Activated T-helper 1 cell treated with anti-CD3 and anti-CD28 coated beads, Interleukin-12 subunit alpha, Interleukin-12 subunit beta, Interleukin-2, Interleukin-4 antibody, amounts not matched to agents 30 ng/mL and 10 ng/mL and 1 ng/mL, durations not matched to agents 14 hours and 24 hours and 36 hours (primary cell): Measurements from ENCODE around the gene PPFIA1. TPM values are rescaled to one million over a fixed set of nuclear protein-coding genes. Genes with fewer than 3 reads are reported as not detected.
"Not testable (repeated sequence)": the region's sequence is repeated elsewhere in the genome, so short reads cannot be mapped to it uniquely, and the experiment has no call there.

ENCODE experiments used
- DNase-seq: peaks from one replicate; pipeline ENCODE4 v3.0.0; 2021; ENCODE audit warnings: low spot score
- H3K27ac Mint-ChIP-seq: one replicate; pipeline ENCODE4 v1.8.0; 2021; ENCODE audit warnings: mild to moderate bottlenecking, mixed read lengths
- H3K27me3 Mint-ChIP-seq: one replicate; pipeline ENCODE4 v1.8.0; 2022; ENCODE audit warnings: mild to moderate bottlenecking, moderate library complexity, mixed read lengths; ENCODE audit not compliant: insufficient read depth
- H3K36me3 Mint-ChIP-seq: one replicate; pipeline ENCODE4 v1.8.0; 2021; ENCODE audit warnings: low read depth, mixed read lengths
- H3K4me1 Mint-ChIP-seq: one replicate; pipeline ENCODE4 v1.8.0; 2021; ENCODE audit warnings: low read depth, mixed read lengths
- H3K4me3 Mint-ChIP-seq: one replicate; pipeline ENCODE4 v1.8.0; 2021; ENCODE audit warnings: mild to moderate bottlenecking, moderate library complexity, mixed read lengths
- H3K9me3 Mint-ChIP-seq: one replicate; pipeline ENCODE4 v1.8.0; 2021; ENCODE audit warnings: mixed read lengths
- intact Hi-C: fragments of 100-400 bp; cut with micrococcal nuclease; formaldehyde crosslinking; loops from one replicate; pipeline ENCODE4 v1.15.1; 2024
- total RNA-seq: library from RNA; stranded (reverse); gene quantifications from 2 replicates; pipeline ENCODE4 v1.2.3, GENCODE V29; 2022

The PPFIA1 gene
- total RNA-seq, 1 donor from 2014 or later: 56.8 TPM

DNA sequence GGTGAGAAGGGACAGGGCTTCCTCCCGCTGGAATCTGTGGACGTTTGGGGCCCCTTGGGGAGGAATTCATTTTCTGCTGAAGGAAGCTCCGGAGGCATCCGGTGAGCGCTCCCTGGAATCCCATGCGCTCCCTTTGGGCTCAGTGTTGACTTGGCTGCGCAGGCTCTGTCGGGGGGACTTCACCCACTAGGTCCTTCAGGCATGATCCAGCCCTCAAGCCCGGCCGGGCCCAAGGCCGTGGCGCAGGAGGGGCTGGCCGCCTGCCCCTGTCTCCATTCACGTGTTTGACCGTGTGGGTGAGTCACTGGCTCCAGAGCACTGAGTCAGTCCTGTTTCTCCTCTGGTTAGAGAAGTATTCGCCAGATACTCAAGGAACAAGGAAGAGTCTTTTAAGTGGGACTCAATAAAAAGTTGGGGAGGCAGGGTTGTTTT, 129.2 kb downstream of the PPFIA1 start:
- Mint-ChIP-seq H3K27ac (peak overlapping the region; percentile 63), H3K36me3 (peaks cover 9% of the 10 kb centered on the region), H3K4me1 (peaks cover 24% of the 10 kb centered on the region), H3K9me3 (no peaks in the 10 kb centered on the region), H3K27me3 (peaks cover 56% of the 10 kb centered on the region), H3K4me3 (peak overlapping the region; percentile 79)
- intact Hi-C loops: loop anchor here (2.0 kb wide), 1 partner anchor 195 kb away; no protein-coding TSS in a partner anchor
- no peak for DNase-seq

- no peaks in the 10 kb centered on the region for H3K9me3 Mint-ChIP-seq
- DNase-seq: no peak
- H3K27me3 Mint-ChIP-seq: peaks cover 55% of the 10 kb centered on the region
- H3K36me3 Mint-ChIP-seq: peaks cover 9% of the 10 kb centered on the region
- H3K4me1 Mint-ChIP-seq: peaks cover 24% of the 10 kb centered on the region
- no peak overlapping the region for H3K4me3 Mint-ChIP-seq
- no peak overlapping the region for H3K27ac Mint-ChIP-seq
- intact Hi-C loops: no loop called here
These were observed 130.2 kb downstream of the PPFIA1 start for GRCh38 chr11:70400643-70401042.

DNA sequence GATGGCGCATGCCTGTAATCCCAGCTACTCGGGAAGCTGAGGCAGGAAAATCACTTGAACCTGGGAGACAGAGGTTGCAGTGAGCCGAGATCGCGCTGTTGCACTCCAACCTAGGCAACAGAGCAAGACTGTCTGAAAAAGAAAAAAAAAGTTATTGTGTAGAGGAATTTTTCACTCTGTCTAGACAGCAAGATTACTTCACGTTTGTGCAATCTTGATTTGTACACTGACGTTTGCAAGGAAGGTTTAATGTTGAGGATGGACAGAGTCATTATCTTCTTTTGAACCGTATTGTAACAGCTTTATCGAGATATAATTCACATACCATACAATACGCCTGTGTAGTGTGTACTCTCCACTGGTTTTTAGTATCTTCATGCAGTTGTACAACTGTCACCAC, 131.5 kb downstream of the PPFIA1 start:
- Mint-ChIP-seq H3K4me3 (no peak overlapping the region), H3K27ac (peak overlapping the region; percentile 29), H3K4me1 (peaks cover 23% of the 10 kb centered on the region), H3K36me3 (peaks cover 9% of the 10 kb centered on the region), H3K9me3 (no peaks in the 10 kb centered on the region), H3K27me3 (peaks cover 53% of the 10 kb centered on the region)
- no peak for DNase-seq
- intact Hi-C loops: no loop called here

DNA sequence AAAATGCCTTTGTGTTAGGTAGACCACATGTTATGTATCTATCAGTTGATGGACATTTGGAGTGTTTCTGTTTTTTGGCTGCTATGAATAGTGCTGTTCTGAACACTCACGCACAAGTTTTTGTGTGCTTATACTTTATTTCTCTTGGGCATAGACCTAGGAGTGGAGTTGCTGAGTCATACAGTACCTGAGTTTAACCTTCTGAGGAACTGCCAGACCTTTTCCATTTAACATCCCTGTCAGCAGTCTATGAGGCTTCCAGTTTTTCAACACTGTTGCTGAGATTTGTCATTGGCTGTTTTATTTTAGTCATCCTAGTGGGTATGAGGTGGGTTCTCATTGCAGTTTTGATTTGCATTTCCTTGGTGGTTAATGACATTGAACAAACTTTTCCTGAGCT, 132.2 kb downstream of the PPFIA1 start:
- no peak overlapping the region for H3K27ac Mint-ChIP-seq
- H3K36me3 Mint-ChIP-seq: peaks cover 3% of the 10 kb centered on the region
- peaks cover 16% of the 10 kb centered on the region for H3K4me1 Mint-ChIP-seq
- peaks cover 53% of the 10 kb centered on the region for H3K27me3 Mint-ChIP-seq
- H3K4me3 Mint-ChIP-seq: no peak overlapping the region
- no peak for DNase-seq
- no peaks in the 10 kb centered on the region for H3K9me3 Mint-ChIP-seq
- intact Hi-C loops: no loop called here

- Mint-ChIP-seq H3K4me3 (no peak overlapping the region), H3K9me3 (no peaks in the 10 kb centered on the region), H3K27me3 (peaks cover 58% of the 10 kb centered on the region), H3K27ac (no peak overlapping the region), H3K4me1 (peaks cover 18% of the 10 kb centered on the region), H3K36me3 (peaks cover under 1% of the 10 kb centered on the region)
- intact Hi-C loops: no loop called here
- DNase-seq: no peak
These were observed 133.8 kb downstream of the PPFIA1 start for GRCh38 chr11:70404244-70404643.

GRCh38 chr11:70405679-70406395, 135.3 kb downstream of the PPFIA1 start:
- H3K36me3 Mint-ChIP-seq: peaks cover 12% of the 10 kb centered on the region
- no peak for DNase-seq
- H3K4me1 Mint-ChIP-seq: peaks cover 16% of the 10 kb centered on the region
- intact Hi-C loops: no loop called here
- no peak overlapping the region for H3K27ac Mint-ChIP-seq
- H3K9me3 Mint-ChIP-seq: no peaks in the 10 kb centered on the region
- H3K4me3 Mint-ChIP-seq: no peak overlapping the region
- H3K27me3 Mint-ChIP-seq: peaks cover 56% of the 10 kb centered on the region

DNA sequence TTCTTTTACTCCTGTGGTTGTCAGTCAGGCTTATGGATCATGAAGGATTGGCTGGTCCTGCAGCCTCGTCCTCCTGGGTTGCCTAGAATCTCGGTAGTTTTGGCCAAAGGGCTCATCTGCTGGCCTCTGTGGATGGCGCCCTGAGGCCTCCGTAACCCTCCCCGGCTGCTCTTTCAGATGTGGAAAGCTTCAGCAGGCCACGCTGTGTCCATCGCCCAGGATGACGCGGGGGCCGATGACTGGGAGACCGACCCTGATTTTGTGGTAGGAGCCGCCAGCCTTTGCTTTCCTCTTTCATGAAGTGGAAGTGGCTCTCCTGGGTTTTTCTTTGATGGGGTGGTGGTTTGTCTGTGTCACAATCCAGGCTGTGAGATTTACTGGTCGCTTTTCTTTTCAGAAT, 136.6 kb downstream of the PPFIA1 start:
- DNase-seq: no peak
- Mint-ChIP-seq H3K4me1 (peaks cover 16% of the 10 kb centered on the region), H3K36me3 (peaks cover 12% of the 10 kb centered on the region), H3K9me3 (no peaks in the 10 kb centered on the region), H3K27ac (no peak overlapping the region), H3K4me3 (no peak overlapping the region), H3K27me3 (peaks cover 49% of the 10 kb centered on the region)
- intact Hi-C loops: no loop called here

GRCh38 chr11:70407814-70408213, 137.3 kb downstream of the PPFIA1 start:
- intact Hi-C loops: no loop called here
- H3K9me3 Mint-ChIP-seq: no peaks in the 10 kb centered on the region
- H3K36me3 Mint-ChIP-seq: peaks cover 12% of the 10 kb centered on the region
- no peak for DNase-seq
- peaks cover 10% of the 10 kb centered on the region for H3K4me1 Mint-ChIP-seq
- no peak overlapping the region for H3K4me3 Mint-ChIP-seq
- H3K27ac Mint-ChIP-seq: no peak overlapping the region
- peaks cover 42% of the 10 kb centered on the region for H3K27me3 Mint-ChIP-seq

DNA sequence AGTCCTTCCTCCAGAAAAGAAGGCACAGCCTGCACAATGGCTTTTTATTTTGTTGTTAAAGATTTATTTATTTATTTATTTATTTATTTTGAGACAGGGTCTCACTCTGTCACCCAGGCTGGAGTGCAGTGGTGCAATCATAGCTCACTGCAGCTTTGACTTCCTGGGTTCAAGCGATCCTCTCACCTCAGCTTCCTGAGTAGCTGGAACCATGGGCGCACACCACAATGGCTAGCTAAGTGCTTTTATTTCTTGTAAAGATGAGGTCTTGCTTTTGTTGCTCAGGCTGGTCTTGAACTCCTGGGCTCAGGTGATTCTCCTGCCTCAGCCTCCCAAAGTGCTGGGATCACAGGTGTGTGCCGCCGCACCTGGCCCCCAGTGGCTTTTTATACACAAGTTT, 137.8 kb downstream of the PPFIA1 start:
- Mint-ChIP-seq H3K36me3 (peaks cover 12% of the 10 kb centered on the region), H3K27me3 (peaks cover 37% of the 10 kb centered on the region)
- DNase-seq, H3K27ac Mint-ChIP-seq, H3K4me1 Mint-ChIP-seq, intact Hi-C loops, H3K9me3 Mint-ChIP-seq, H3K4me3 Mint-ChIP-seq: not testable (repeated sequence)

GRCh38 chr11:70409437-70409836, 138.9 kb downstream of the PPFIA1 start:
- DNase-seq: no peak
- Mint-ChIP-seq H3K36me3 (peaks cover 12% of the 10 kb centered on the region), H3K4me3 (no peak overlapping the region), H3K4me1 (peaks cover 9% of the 10 kb centered on the region), H3K27me3 (peaks cover 29% of the 10 kb centered on the region), H3K27ac (no peak overlapping the region), H3K9me3 (no peaks in the 10 kb centered on the region)
- intact Hi-C loops: no loop called here

DNA sequence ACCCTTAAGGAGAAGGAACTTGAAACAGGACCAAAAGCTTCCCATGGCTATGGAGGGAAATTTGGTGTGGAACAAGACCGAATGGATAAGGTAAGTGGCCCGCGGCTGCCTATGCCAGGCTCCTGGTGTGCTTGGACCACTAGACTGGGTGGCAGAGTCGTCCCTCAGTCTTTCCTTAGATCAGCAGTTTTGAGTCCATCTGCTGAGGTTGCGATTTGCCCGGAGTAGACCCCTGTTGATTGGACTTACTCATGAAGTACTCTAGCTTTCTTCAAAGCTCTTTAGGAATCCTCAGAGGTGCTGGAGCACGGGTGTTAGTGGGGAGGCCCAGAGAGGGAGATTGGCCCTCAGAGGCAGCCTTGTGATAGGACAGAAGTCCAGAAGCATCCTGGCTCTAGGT, 139.4 kb downstream of the PPFIA1 start:
- Mint-ChIP-seq H3K27ac (no peak overlapping the region), H3K4me1 (peaks cover 9% of the 10 kb centered on the region), H3K9me3 (no peaks in the 10 kb centered on the region), H3K27me3 (peaks cover 31% of the 10 kb centered on the region), H3K4me3 (no peak overlapping the region), H3K36me3 (peaks cover 12% of the 10 kb centered on the region)
- DNase-seq: no peak
- intact Hi-C loops: no loop called here

DNA sequence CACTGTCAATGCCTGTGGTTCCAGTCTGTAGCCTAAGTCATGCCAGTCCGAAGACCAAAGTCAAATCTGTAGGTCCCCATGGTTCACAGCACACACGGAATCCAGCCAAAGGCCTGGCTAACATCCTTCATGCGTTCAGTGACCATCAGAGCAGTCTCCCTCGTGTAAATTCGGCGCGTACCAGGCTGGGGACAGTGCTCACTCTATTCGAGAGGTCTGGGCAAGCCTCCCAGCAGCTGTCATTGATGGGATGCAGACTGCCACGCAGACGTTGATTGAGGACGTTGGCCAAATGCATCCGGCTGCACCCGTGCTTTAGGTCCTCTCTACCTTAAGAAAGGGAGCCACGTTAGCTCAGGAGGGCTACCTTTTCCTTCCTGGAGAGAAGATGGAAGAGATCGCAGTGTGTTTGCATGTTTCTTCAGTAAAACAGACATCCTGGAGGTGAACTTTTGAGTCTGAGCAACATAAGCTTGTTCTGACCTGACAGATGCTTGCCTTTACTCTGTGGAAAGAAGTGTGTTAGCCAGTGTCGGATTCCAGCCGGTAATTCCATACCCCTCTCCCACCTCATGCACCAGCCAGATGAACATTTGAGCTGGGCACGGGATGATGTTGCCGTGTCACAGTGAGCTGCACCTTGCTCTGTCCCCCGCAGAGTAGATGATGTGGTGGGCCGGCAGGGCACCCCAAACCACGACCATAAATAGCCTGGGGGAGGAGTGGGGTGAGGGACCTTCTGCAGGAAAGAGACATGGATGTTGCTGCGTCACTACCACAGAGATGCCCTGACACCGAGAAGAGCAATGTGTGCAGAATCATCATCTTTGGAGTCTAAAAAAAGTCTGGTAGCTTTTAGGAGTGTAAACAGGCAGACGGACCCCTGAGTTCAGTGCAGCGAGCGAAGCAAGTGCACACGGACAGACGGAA, 140.1 kb downstream of the PPFIA1 start:
- peaks cover 36% of the 10 kb centered on the region for H3K27me3 Mint-ChIP-seq
- H3K27ac Mint-ChIP-seq: no peak overlapping the region
- intact Hi-C loops: no loop called here
- peaks cover 12% of the 10 kb centered on the region for H3K36me3 Mint-ChIP-seq
- peaks cover 9% of the 10 kb centered on the region for H3K4me1 Mint-ChIP-seq
- no peak for DNase-seq
- H3K4me3 Mint-ChIP-seq: no peak overlapping the region
- no peaks in the 10 kb centered on the region for H3K9me3 Mint-ChIP-seq
